ENCODE data around the gene MCTP1. TPM values are rescaled to one million over a fixed set of nuclear protein-coding genes. Genes with fewer than 3 reads are reported as not detected.

The MCTP1 gene
- total and polyA plus RNA-seq, 2 of the 13 experiments (the other 11 are each of a cell fraction or from before 2014, with no cell fraction given): 0.15 to 0.48 TPM

DNA sequence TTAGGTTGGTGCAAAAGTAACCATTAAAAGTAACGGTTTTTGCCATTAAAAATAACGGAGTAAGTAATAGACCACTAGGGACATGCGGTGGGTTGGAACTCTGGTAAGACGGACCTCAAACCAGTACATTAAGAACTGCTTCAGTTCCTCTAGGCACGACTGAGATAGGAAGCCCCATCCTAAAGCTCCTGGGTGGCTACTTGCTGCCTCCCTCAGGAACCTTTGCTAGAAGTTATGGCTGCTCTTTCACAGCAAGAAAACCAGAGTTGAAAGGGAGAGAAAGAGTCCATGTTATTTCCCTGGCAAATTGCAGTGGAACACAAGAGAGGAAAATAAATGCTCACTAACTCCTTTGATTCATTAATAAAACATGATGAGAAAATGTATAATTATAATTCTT, 47.6 kb downstream of the MCTP1 start (continued):
- TF ChIP-seq KLF13 (CRISPR knock-in tag; IDR thresholded peaks at IDR 0.05): no peak
- TF ChIP-seq, protein P1, sequence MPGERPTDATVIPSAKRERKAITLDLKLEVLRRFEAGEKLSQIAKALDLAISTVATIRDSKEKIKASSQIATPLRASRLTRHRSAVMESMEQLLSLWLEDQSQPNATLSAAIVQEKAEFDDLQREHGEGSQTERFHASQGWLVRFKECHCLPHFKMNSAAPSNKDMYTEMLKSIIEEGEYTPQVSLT (CRISPR knock-in tag; IDR thresholded peaks at IDR 0.05; ENCODE audit: borderline replicate concordance, low read depth): no peak

DNA sequence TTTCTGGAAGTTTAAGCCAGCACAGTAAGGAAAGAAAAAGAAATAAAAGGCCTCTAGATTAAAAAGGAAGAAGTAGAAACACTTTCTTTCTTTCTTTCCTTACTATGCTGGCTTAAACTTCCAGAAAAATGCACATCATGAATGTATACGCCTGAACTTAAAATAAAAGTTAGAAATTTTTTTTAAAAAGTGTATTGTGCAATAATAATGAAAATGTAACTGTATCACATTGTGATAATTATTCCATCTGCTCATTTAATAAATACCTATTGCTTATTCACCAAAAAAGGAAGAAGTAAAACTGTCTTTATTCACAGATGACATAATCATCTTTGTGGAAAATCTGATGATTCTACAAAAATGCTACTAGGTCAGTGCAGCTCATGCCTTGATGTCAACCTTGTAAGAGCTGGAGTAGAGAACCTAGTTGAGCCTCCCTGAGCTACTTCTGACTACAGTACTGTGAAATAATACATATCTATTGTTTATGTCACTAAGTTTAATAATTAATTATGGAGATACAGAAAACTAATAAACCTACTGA, 49.4 kb downstream of the MCTP1 start:
- 80% methylated on average over 1 of the region's 1 CpG for WGBS (ENCODE audit: low lambda C conversion rate)
- BruUV-seq (replicated peaks): no TSS peak
- POLR2A ChIA-PET: no interaction called here
- no peak for TF ChIP-seq MED13 (CRISPR knock-in tag; IDR thresholded peaks at IDR 0.05)
- no peak for TF ChIP-seq ZFY (CRISPR knock-in tag; IDR thresholded peaks at IDR 0.05)
- peak; percentile 44; the same call in 1 of the 2 replicates for TF ChIP-seq MAFF (IDR thresholded peaks at IDR 0.05; ENCODE audit: low read depth, low read length)
- no peak for TF ChIP-seq MAF1 (CRISPR knock-in tag; IDR thresholded peaks at IDR 0.05; ENCODE audit: borderline replicate concordance)
- TF ChIP-seq, protein P2, sequence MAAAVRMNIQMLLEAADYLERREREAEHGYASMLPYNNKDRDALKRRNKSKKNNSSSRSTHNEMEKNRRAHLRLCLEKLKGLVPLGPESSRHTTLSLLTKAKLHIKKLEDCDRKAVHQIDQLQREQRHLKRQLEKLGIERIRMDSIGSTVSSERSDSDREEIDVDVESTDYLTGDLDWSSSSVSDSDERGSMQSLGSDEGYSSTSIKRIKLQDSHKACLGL (CRISPR knock-in tag; IDR thresholded peaks at IDR 0.05): no peak
- TF ChIP-seq FOSL1 (CRISPR knock-in tag; IDR thresholded peaks at IDR 0.05; ENCODE audit: borderline replicate concordance): no peak
- TF ChIP-seq AGO1 (IDR thresholded peaks at IDR 0.05; ENCODE audit: low read depth, low read length, poor library complexity, severe bottlenecking): no peak
- no peak for TF ChIP-seq ZNF329 (CRISPR knock-in tag; IDR thresholded peaks at IDR 0.05; ENCODE audit: low read depth)
- no peak for TF ChIP-seq PAXIP1 (CRISPR knock-in tag; conservative IDR thresholded peaks at IDR 0.05)
- TF ChIP-seq ARNTL (CRISPR knock-in tag; IDR thresholded peaks at IDR 0.05): no peak
- no peak for TF ChIP-seq ZNF703 (CRISPR knock-in tag; IDR thresholded peaks at IDR 0.05; ENCODE audit: borderline replicate concordance)
- peak; percentile 18; the same call in 1 of the 2 replicates for TF ChIP-seq ATF7 (IDR thresholded peaks at IDR 0.05)
- TF ChIP-seq ATF7 (CRISPR knock-in tag; IDR thresholded peaks at IDR 0.05): no peak
- TF ChIP-seq, protein P3, sequence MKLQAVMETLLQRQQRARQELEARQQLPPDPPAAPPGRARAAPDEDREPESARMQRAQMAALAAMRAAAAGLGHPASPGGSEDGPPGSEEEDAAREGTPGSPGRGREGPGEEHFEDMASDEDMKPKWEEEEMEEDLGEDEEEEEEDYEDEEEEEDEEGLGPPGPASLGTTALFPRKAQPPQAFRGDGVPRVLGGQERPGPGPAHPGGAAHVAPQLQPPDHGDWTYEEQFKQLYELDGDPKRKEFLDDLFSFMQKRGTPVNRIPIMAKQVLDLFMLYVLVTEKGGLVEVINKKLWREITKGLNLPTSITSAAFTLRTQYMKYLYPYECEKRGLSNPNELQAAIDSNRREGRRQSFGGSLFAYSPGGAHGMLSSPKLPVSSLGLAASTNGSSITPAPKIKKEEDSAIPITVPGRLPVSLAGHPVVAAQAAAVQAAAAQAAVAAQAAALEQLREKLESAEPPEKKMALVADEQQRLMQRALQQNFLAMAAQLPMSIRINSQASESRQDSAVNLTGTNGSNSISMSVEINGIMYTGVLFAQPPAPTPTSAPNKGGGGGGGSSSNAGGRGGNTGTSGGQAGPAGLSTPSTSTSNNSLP (IDR thresholded peaks at IDR 0.05; ENCODE audit: low read depth, low read length): no peak
- no peak for TF ChIP-seq CREM (IDR thresholded peaks at IDR 0.05)
- TF ChIP-seq CREM (CRISPR knock-in tag; IDR thresholded peaks at IDR 0.05): no peak
- TF ChIP-seq MAFK (conservative IDR thresholded peaks at IDR 0.05 in 1 of 2, IDR thresholded peaks at IDR 0.05 in 1 of 2; ENCODE audit: low read length in 2 of 2): peak in 1 of 2 experiments; percentile 57; a peak in 3 of 4 replicates

More for the DNA sequence above, 49.4 kb downstream of the MCTP1 start:
- ATAC-seq: no peak
- H3K27me3 ChIP-seq (ENCODE audit: control insufficient read depth in 1 of 2, insufficient read depth in 2 of 2, low read length in 2 of 2): no peaks in the 10 kb centered on the region; a peak in 1 of 5 replicates
- no peaks in the 10 kb centered on the region for H3K36me3 ChIP-seq (replicated peaks in 1 of 2; ENCODE audit: control insufficient read depth in 1 of 2, insufficient read depth in 2 of 2, low read length in 2 of 2)
- no peak overlapping the region for H2AFZ ChIP-seq (ENCODE audit: low read length)
- no peak overlapping the region for H3K27ac ChIP-seq (ENCODE audit: extremely low read length, insufficient read depth, low read length)
- no peak for FAIRE-seq
- H3K4me2 ChIP-seq (ENCODE audit: low read depth, low read length): no peak overlapping the region
- H3K9me3 ChIP-seq (ENCODE audit: low read length): no peaks in the 10 kb centered on the region
- intact Hi-C loops (cut with micrococcal nuclease; ENCODE audit: unreplicated experiment): no loop called here
- no peaks in the 10 kb centered on the region for H3K4me1 ChIP-seq (ENCODE audit: insufficient read depth, low read length)
- H3K9ac ChIP-seq (ENCODE audit: insufficient read depth, low read depth, low read length): no peak overlapping the region
- H3K4me3 ChIP-seq (replicated peaks in 1 of 3; ENCODE audit: insufficient read depth in 1 of 3, low read depth in 2 of 3, low read length in 3 of 3): no peak overlapping the region
- no peak for DNase-seq (ENCODE audit: low spot score)
- no peaks in the 10 kb centered on the region for H3K79me2 ChIP-seq (ENCODE audit: insufficient read depth, low read length)
- no peaks in the 10 kb centered on the region for H4K20me1 ChIP-seq (ENCODE audit: insufficient read depth, low read length)
- in situ Hi-C loops (cut with HindIII; ENCODE audit: extremely low pct_ligation_motif_present, low pct_unique_long_range_greater_than_20kb): no loop called here
- CTCF ChIA-PET (ENCODE audit: low intra/inter-chr PET ratio, low total read pairs): no interaction called here
